GM18502 (cell line): Measurements from ENCODE around the gene CLASP2.
"Not testable (repeated sequence)": the region's sequence is repeated elsewhere in the genome, so short reads cannot be mapped to it uniquely, and the experiment has no call there.

Experiments
- ATAC-seq: cut with Tn5 transposase; IDR thresholded peaks from one replicate; pipeline ENCODE4 v1.9.1; 2021; ENCODE audit warnings: mild to moderate bottlenecking; ENCODE audit not compliant: unreplicated experiment, poor library complexity

CLASP2 gene

DNA sequence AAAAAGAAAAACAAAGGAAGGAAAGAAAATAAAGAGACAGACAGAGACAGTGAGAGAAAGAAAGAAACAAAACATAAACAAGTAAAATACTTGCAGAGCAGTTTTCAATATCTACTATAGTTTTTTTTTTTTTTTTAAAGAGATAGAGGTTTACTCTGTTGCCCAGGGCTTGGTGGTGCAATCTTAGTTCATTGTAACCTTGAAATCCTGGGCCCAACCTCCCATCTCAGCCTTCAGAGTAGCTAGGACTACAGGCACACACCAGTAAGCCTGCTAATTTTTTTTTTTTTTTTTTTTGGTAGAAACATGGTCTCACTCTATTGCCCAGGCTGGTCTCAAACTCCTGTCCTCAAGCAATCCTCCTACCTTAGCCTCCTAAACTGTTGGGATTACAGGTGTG is 23.1 kb downstream of the CLASP2 start:
- no peak for ATAC-seq

DNA sequence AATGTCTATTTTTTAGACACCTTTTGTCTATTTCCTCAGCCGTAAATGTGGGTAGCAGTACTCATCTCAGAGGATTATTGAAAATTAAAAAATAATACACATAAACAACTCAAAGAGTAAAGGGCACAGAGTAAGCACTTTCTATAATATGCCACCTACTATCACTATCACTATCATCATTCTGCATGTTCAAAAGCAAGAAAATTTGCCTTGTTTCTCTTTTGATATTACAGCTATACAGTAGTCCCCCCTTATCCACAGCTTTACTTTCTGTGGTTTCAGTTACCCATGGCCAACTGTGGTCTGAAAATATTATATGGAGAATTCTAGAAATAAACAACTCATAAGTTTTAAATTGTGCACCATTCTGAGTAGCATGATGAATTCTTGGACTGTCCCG is 27.7 kb downstream of the CLASP2 start:
- peak; percentile 61 for ATAC-seq

DNA sequence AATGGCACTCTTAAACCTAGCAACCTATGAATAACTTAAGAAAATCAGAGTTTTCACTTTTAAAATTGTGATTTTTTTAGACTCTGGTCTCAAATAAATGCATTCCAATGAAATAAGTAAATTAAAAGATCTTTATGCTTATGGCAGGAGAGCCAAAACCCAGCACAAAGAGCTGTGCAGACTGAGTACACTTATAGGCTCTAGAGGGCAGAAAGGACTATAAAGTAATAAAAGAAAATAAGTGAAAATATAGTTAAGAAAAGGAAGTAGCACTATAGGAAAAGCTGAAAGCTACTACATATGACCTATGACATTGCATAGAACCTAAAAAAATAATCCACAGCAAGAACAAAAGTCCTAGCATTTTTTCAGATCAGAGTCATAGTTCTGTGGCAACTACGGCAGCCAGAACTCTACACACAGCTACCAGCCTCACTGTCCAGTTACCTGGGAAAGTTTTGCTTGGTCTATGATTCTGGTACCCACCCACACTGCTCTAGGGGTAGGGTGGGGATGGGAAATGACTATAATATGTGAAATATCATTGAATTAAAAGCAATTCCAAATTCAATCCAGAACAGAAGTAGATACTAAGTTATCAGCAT is 30.5 kb downstream of the CLASP2 start:
- no peak for ATAC-seq

DNA sequence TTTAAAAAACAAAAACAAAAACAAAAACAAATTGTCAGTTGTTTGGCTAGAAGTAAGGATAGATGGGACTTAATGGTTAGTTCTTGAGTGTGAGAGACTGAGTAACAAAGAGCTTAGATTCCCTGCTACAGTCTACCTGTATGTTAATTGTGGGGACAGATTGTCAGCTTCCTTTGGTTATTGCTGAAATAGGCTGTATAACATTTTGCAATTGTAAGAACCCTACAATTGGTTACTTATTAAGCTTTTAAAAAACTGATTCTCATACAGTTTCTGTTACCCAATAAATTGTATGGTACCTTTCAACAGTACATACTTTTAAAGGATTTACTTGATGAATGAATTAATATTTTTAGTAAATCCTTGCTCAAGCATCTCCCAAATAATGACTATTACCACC is 35.3 kb downstream of the CLASP2 start:
- ATAC-seq: no peak

DNA sequence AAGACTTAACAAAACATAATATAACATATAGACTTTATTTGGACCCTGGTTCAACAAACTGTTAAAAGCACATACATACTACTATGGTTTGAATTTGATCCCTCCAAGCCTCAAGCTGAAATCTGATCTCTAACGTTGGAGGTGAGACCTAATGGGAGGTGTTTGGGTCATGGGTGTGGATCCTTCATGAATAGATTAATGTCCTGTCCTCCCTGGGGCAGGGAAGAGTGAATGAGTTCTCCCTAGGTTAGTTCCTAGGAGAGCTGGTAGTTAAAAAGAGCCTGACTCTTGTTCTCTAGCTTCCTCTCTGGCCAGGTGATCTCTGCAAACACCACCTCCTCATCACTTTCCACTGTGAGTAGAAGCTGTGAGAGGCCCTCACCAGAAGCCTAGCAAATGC is 36.4 kb downstream of the CLASP2 start:
- ATAC-seq: no peak

DNA sequence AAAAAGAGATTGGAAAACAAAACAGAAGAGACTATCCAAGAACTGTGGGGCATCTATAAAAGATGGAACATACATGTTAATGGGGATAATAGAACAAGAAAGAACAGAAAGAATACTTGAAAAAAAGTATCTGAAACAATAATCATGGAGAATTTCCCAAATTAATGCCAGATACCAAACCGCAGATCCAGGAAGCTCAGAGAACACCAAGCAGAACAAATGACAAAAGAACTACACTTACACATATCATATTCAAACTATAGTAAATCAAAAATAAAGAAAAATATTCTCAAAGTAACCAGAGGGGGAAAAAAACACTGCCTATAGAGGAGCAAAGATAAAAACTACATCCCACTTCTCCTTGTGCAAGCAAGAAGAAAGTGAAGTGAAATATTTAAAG is 40.0 kb downstream of the CLASP2 start:
- ATAC-seq: no peak

DNA sequence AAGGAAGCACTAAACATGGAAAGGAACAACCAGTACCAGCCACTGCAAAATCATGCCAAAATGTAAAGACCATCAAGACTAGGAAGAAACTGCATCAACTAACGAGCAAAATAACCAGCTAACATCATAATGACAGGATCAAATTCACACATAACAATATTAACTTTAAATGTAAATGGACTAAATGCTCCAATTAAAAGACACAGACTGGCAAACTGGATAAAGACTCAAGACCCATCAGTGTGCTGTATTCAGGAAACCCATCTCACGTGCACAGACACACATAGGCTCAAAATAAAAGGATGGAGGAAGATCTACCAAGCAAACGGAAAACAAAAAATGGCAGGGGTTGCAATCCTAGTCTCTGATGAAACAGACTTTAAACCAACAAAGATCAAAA is 44.6 kb downstream of the CLASP2 start:
- not testable (repeated sequence) for ATAC-seq

DNA sequence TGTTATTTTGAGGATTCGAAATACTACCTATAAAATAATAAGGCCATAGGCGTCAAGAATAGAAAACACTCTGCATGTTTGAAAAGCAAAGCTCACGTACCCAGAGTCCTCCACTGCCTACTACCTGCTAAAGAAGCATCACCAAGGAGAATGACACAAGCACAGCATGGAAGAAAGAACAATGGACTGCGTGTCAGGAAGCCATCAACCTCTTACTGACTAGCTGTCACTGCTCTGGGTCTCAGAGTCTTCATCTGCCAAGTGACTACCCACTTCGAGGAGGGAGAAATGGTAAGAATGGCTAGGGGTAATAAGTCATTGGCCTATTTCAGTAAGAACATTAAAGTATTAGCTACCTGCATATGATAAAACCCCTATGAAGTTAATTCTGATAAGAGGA is 49.4 kb downstream of the CLASP2 start:
- no peak for ATAC-seq

DNA sequence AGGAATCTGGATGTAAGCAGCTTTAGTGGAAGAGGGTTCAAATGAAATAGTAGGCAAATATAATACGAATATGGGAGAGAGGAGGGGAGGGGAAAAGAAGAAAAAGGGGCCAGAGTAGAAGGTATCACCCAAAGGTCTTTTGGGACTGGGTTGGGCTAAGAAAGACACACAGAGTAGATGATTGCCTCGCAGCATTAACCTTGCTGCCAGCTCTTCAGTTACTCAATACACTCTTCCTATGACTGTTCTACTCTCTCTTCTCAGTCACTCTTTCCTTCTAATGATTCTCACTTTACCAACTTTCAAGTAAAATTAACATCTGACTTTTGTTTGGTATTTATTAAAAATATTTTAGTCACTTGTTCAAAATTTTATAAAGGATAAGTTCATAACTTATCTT is 52.8 kb downstream of the CLASP2 start:
- ATAC-seq: no peak

DNA sequence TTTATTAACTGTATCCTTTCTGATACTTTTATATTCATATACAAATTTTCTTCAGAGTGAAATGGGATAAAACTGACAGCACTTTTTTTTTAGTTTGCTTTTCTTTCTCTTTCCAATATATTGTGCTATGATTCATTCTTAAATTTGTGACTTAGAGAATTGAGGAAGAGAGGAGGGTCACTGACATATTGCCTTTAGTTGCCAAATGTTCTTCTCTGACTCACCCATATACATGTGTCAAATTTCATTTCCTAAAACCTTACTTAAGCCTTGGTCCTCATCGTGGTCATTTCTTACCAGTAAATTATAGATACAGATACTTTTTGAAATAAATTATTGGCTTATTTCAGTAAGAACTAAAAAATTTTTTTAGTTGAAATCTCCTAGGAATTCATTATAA is 53.9 kb downstream of the CLASP2 start:
- no peak for ATAC-seq

DNA sequence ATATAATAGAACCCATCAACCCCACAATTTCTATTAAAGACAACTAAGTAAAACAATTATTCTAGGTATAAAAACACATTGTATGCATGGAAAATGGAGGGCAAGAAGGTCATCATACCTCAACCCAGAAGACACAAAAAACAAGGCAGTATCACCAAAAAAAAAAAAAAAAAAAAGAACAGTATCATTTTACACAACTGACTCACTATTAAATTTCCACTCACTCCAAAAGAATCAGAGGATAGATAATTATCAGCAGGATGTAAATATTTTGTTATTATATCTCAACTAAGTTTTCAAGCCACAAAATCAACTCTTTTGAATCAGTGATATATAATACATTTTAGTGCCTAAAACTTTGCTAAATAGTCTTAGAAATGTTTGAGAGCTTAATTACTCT is 55.0 kb downstream of the CLASP2 start:
- no peak for ATAC-seq

DNA sequence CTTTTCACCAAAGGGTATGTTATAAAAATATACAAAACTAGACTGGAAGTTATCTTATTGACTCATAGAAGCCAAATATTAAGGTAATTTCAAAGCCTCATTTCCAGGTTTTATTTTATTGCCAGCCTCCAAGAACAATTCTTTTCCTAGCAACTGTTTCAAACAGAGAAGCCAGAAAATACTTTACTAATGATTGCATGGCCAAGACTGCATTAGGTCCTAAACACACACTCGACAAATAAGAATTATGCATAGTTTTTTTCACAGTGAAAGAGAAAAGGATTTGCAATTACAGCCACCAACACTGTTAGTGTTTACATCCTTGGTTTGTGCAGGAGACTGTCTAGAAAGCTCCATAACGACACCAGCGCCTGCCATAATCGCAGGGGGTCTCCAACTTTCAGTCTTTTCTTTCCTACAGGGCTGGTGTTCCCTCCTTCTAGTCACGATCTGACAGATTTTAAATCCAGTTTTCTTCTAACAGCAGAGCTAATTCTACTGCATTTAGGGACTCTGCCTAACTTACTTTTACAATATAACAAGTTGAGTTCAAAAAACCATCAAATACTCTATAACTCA is 58.1 kb downstream of the CLASP2 start:
- ATAC-seq: no peak

DNA sequence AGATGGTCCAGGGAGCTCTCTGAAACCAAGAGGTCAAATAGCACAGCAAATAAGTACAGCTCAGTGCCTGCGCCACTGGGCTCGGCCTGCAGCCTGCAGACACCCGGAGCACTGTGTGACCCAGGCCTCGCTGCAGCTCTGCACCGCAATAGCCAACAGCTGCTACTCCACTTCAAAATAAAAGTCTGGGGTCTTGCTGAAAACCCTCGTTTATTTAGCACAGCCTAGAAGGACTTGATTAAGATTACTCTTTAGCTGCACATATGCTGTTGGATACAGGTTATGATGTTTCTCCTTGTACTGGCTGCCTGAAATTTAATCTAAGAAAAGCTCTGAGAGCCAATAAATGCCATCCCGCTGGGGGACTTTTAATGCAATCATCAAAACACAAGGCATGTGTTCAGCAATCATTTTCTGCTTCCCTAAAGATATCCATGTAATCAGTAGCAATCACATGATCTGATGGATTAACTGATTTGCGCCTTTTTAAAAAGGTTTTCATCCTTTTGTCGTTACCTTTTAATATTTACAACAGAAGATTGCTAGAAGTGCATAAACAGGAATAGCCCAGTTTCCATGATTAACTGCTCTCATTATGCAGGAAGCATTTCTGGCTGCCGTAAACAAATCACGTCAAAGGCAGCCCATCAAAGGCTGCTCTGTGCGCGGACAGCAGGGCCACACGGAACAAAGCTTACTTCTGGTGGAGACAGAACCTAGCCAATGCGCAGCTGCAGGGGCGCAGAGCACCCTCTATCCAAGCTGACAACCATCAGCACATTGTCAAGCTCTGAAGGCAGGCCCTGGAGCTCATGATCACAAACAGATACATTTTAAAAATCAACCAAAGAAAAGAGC is 58.8 kb downstream of the CLASP2 start:
- ATAC-seq: peak; percentile 95

DNA sequence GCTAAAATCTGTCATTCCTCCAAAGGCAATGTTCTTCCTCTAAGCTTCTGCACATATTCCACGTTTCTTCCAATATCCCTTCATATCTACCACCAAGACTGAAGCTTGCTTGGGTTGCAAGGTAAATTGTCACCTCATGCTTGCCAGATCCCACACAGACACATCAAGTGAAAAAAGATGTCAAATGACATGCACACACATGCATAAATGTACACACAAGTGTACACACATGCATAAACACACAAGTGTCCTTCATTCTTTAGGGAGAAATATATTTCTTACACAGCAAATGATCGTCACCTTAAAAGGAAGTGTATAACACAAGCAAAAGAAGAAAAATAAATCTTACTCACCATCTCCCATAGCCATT is 59.4 kb downstream of the CLASP2 start:
- ATAC-seq: no peak

DNA sequence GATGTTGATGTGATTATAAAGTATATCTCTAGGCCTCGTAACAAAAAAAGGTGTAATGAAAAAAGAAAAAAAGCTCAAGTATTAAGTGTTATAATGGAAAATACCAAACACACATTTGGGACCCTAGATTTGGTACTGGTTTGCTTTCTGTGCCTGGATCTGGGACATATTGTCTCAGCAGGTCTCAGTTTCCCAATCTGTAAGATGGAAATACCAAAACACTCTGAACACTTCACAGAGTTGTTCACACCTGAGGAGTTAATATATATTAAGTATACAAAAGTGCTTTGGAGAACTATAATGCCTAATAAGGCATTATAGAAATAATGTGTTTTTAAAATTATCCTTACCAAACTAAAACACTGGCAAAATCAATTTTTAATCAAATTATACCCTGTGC is 60.0 kb downstream of the CLASP2 start:
- no peak for ATAC-seq

DNA sequence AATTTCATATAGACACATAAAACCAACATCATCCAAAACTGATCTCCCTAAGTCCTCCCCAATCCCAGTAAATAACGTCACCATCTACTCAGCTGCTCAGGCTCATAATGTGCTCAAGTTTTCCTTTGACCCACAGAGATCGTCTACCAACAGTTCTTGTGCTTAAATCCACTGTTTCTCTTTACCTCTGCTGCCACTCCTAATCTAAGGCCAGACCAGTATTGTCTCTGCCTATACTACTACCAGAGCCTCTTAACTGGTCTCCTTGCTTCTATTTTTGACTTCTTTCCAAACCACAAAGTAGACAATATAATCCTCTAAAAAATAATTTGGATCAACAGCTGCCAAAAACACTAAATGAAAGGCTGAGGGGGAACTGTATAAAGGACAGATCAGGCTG is 65.3 kb downstream of the CLASP2 start:
- ATAC-seq: no peak

DNA sequence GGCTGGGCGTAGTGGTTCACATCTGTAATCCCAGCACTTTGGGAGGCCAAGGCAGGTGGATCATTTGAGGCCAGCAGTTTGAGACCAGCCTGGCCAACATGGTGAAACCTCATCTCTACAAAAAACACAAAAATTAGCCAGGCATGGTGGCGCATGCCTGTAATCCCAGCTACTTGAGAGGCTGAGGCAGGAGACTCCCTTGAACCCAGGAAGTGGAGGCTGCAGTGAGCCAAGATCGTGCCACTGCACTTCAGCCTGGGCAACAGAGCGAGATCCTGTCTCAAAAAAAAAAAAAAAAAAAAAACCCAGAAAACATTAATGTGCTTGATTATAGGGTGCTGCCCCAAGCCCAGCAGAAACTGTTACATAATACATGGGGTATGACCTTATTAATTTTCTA is 67.0 kb downstream of the CLASP2 start:
- ATAC-seq: not testable (repeated sequence)

DNA sequence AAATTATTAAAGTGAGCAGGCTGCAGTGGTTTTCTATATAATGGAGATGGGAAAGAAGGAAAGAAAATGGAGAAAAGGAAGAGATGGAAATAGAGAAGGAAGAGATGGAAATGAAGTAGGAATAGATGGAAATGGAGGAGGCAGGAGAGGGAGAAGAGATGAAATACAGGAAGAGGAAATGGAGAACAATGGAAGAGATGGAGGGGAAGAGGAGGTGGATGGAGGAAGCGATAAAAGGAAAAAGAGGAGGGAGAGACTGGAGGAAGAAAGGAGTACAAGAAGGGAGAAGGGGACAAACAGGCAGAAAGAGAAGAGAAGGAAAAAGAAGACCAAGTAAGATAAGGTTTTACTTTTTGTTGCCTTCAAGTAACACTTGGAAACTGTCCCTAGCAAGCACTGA is 67.6 kb downstream of the CLASP2 start:
- no peak for ATAC-seq

DNA sequence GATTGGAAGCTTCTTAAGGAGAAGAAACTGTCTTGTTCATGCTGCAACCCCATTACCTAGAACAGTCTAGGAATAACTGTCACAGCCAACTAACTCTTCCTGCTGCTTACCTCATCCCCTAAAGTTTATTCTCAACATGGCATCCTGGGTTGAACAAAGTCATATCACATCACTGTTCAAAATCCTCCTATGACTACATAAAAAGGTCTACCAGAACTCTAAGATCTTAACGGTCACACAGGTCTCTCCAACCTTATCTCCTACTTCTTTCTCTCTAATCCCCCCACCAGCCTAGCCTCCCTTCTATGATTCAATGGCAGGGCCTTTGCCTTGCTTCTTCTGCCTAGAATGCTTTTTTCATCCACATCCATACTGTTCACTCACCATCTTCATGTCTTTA is 69.3 kb downstream of the CLASP2 start:
- no peak for ATAC-seq

DNA sequence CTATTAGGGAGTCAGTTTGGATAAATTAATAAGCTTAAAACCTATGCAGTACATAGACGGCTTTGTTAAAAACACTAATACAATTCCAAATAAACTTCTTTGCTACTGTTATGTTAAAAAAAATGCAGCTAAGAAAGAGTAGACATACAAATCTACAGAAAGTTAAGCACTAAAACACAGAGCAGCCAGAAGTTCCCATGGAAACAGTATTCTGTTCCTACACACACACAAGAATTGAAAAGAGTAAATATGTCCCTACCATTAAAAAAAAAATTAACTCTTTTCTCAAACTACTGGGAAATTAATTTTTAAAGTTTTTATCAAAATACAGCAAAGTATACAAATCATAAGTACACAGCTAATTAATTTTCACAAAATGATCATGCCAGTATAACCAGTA is 71.6 kb downstream of the CLASP2 start:
- no peak for ATAC-seq

DNA sequence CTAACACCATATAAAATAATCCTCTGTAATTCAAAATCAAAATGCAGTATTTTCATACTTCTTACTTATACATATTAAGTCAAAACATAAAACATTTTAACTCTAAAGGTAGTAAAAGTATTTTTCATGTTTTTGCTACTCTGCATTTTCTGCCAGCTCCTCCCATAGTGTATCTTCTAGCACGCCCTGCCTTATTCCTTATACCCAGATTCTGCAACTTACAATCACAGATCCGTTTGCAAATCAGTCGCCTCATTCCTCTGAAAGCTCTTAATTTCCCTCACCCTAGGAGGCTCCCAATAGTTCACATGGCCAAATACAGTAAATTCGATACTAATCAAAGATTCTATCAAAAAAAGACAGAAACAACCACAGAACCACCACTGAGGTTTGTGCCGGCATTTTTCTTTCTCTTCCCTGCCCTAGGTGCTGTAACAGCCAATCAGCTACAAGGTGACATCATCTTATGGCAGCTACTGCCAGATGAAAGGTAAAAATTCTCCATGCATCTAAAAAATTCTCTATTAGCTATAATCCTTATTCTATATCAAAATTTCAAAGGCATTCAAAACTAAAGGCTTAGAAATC is 72.9 kb downstream of the CLASP2 start:
- ATAC-seq: no peak
